Ascending aorta (tissue), 2 donors: ENCODE results near the gene ADAM30. TPM values are rescaled to one million over a fixed set of nuclear protein-coding genes. Genes with fewer than 3 reads are reported as not detected.

Source experiments
- DNase-seq, 2 donors: peaks; one replicate each; pipeline ENCODE4 v3.0.0-alpha.2; 2019; ENCODE audit warnings: low spot score in 2 of 2
- H3K27ac ChIP-seq, 2 donors: fragments of 200-600 bp; sonication (generic); one replicate each; pipeline ENCODE4 v1.5.1; 2016 to 2017; ENCODE audit warnings: mild to moderate bottlenecking in 1 of 2
- H3K27me3 ChIP-seq: fragments of 200-600 bp; sonication (generic); one replicate; pipeline ENCODE4 v1.5.1; 2017
- H3K36me3 ChIP-seq, 2 donors: fragments of 200-600 bp; sonication (generic); one replicate each; pipeline ENCODE4 v1.5.1; 2016
- H3K4me1 ChIP-seq, 2 donors: fragments of 200-600 bp; sonication (generic); one replicate each; pipeline ENCODE4 v1.5.1; 2016 to 2017; ENCODE audit warnings: mild to moderate bottlenecking in 1 of 2
- H3K4me3 ChIP-seq, 2 donors: fragments of 200-600 bp; sonication (generic); one replicate each; pipeline ENCODE4 v1.5.1; 2016 to 2017; ENCODE audit warnings: mild to moderate bottlenecking in 1 of 2
- H3K9me3 ChIP-seq, 2 donors: fragments of 200-600 bp; sonication (generic); one replicate each; pipeline ENCODE4 v1.5.1; 2016
- CTCF ChIP-seq, 3 experiments: fragments of 200-600 bp in 2 of 3; fragments of 450-650 bp in 1 of 3; sonication (generic) in 2 of 3; IDR thresholded peaks; one replicate each; pipeline ENCODE4 v1.5.1; 2016 to 2019; ENCODE audit warnings: antibody characterized with exemption in 3 of 3, mild to moderate bottlenecking in 1 of 3, moderate library complexity in 1 of 3
- intact Hi-C: fragments of 100-400 bp; cut with DNase I; formaldehyde crosslinking; loops from one replicate; pipeline ENCODE4 v1.15.1; 2023
- total RNA-seq: library from RNA; depleted of rRNA; stranded (reverse); fragments of >200 nt; gene quantifications from one replicate; pipeline ENCODE4 v1.1.0, GENCODE V29; 2016

Gene ADAM30
- total RNA-seq, 1 donor from 2014 or later = not detected

- no peaks in the 10 kb centered on the region for H3K9me3 ChIP-seq
- no peaks in the 10 kb centered on the region for H3K4me1 ChIP-seq
- H3K27me3 ChIP-seq = no peaks in the 10 kb centered on the region
- no peak for TF ChIP-seq CTCF (IDR thresholded peaks at IDR 0.05)
- no peak for DNase-seq
- H3K36me3 ChIP-seq = peaks cover 71 to 85% of the 10 kb centered on the region in 2 donors
- H3K4me3 ChIP-seq = no peak overlapping the region
- no peak overlapping the region for H3K27ac ChIP-seq
- intact Hi-C loops = no loop called here
These were observed 39.1 kb upstream of the ADAM30 start for GRCh38 chr1:119935373-119935772.

- peaks cover 66 to 83% of the 10 kb centered on the region in 2 donors for H3K36me3 ChIP-seq
- no peaks in the 10 kb centered on the region for H3K4me1 ChIP-seq
- no peaks in the 10 kb centered on the region for H3K27me3 ChIP-seq
- no peak overlapping the region for H3K4me3 ChIP-seq
- intact Hi-C loops = no loop called here
- no peaks in the 10 kb centered on the region for H3K9me3 ChIP-seq
- H3K27ac ChIP-seq = no peak overlapping the region
- no peak for DNase-seq
- no peak for TF ChIP-seq CTCF (IDR thresholded peaks at IDR 0.05)
These were observed 37.1 kb upstream of the ADAM30 start for GRCh38 chr1:119933397-119933796.

- DNase-seq = no peak
- no peaks in the 10 kb centered on the region for H3K4me1 ChIP-seq
- no peaks in the 10 kb centered on the region for H3K9me3 ChIP-seq
- H3K4me3 ChIP-seq = no peak overlapping the region
- H3K36me3 ChIP-seq = peaks cover 59 to 83% of the 10 kb centered on the region in 2 donors
- H3K27ac ChIP-seq = no peak overlapping the region
- no peaks in the 10 kb centered on the region for H3K27me3 ChIP-seq
- intact Hi-C loops = no loop called here
- TF ChIP-seq CTCF (IDR thresholded peaks at IDR 0.05) = no peak
These were observed 33.5 kb upstream of the ADAM30 start for GRCh38 chr1:119929643-119930315.

GRCh38 chr1:119926553-119926952, 30.2 kb upstream of the ADAM30 start:
- H3K36me3 ChIP-seq = peaks cover 77 to 88% of the 10 kb centered on the region in 2 donors
- DNase-seq = no peak

GRCh38 chr1:119924948-119925898, 28.9 kb upstream of the ADAM30 start:
- intact Hi-C loops = no loop called here
- Histone ChIP-seq H3K27me3 (no peaks in the 10 kb centered on the region), H3K27ac (no peak overlapping the region), H3K36me3 (peaks cover 86 to 98% of the 10 kb centered on the region in 2 donors), H3K9me3 (no peaks in the 10 kb centered on the region), H3K4me3 (no peak overlapping the region), H3K4me1 (no peaks in the 10 kb centered on the region)
- TF ChIP-seq CTCF (IDR thresholded peaks at IDR 0.05) = no peak
- no peak for DNase-seq

More at GRCh38 chr1:119926553-119926952, 30.2 kb upstream of the ADAM30 start:
- Histone ChIP-seq H3K27me3 (no peaks in the 10 kb centered on the region), H3K27ac (no peak overlapping the region), H3K4me3 (no peak overlapping the region), H3K9me3 (no peaks in the 10 kb centered on the region), H3K4me1 (no peaks in the 10 kb centered on the region)
- intact Hi-C loops = no loop called here
- TF ChIP-seq CTCF (IDR thresholded peaks at IDR 0.05) = no peak
